ENCODE results near the gene SPOCD1. TPM values are rescaled to one million over a fixed set of nuclear protein-coding genes. Genes with fewer than 3 reads are reported as not detected.

Gene SPOCD1
- total and polyA plus RNA-seq, 9 donors = 0.15 to 1.7 (median 0.49) TPM; not detected in 1

- no peaks in the 10 kb centered on the region for H3K9me3 ChIP-seq
- H3K27ac ChIP-seq = no peak overlapping the region
- WGBS, 3 donors = 92 to 95% (median 95%) methylated on average over 4 of the region's 4 CpGs
- H3K4me1 ChIP-seq (ENCODE audit: insufficient read depth) = no peaks in the 10 kb centered on the region
- DNase-seq = peak in 1 of 5 donors; percentile 6
- intact Hi-C loops (cut with DNase I) = no loop called here
- no peak overlapping the region for H3K4me3 ChIP-seq
- no peaks in the 10 kb centered on the region for H3K36me3 ChIP-seq
- TF ChIP-seq POLR2A (IDR thresholded peaks at IDR 0.05) = no peak
- TF ChIP-seq EP300 (IDR thresholded peaks at IDR 0.05) = no peak
- no peak for TF ChIP-seq CTCF (IDR thresholded peaks at IDR 0.05)
- H3K27me3 ChIP-seq = no peaks in the 10 kb centered on the region
Measured at GRCh38 chr1:31800674-31800967, 15.2 kb downstream of the SPOCD1 start.

- peak in 1 of 5 donors; percentile 8 for DNase-seq
- H3K9me3 ChIP-seq = no peaks in the 10 kb centered on the region
- no peaks in the 10 kb centered on the region for H3K27me3 ChIP-seq
- H3K36me3 ChIP-seq = no peaks in the 10 kb centered on the region
- no peaks in the 10 kb centered on the region for H3K4me1 ChIP-seq (ENCODE audit: insufficient read depth)
- intact Hi-C loops (cut with DNase I) = loop anchor here in 3 of 4 donors (10.0 kb wide), 2 partner anchors 165 to 235 kb away; no protein-coding TSS in a partner anchor
- TF ChIP-seq POLR2A (IDR thresholded peaks at IDR 0.05) = no peak
- no peak for TF ChIP-seq CTCF (IDR thresholded peaks at IDR 0.05)
- no peak for TF ChIP-seq EP300 (IDR thresholded peaks at IDR 0.05)
- H3K4me3 ChIP-seq = no peak overlapping the region
- H3K27ac ChIP-seq = no peak overlapping the region
- WGBS, 3 donors = 79 to 87% (median 86%) methylated on average over 16 of the region's 16 CpGs
Measured at GRCh38 chr1:31799895-31800673, 15.7 kb downstream of the SPOCD1 start.

GRCh38 chr1:31799196-31799894 lies 16.5 kb downstream of the SPOCD1 start:
- Histone ChIP-seq H3K4me3 (no peak overlapping the region), H3K27ac (no peak overlapping the region), H3K27me3 (no peaks in the 10 kb centered on the region), H3K4me1 (ENCODE audit: insufficient read depth) (no peaks in the 10 kb centered on the region), H3K36me3 (no peaks in the 10 kb centered on the region), H3K9me3 (no peaks in the 10 kb centered on the region)
- TF ChIP-seq CTCF (IDR thresholded peaks at IDR 0.05) = no peak
- TF ChIP-seq EP300 (IDR thresholded peaks at IDR 0.05) = no peak
- TF ChIP-seq POLR2A (IDR thresholded peaks at IDR 0.05) = no peak
- no peak for DNase-seq
- intact Hi-C loops (cut with DNase I) = loop anchor here in 3 of 4 donors (10.0 kb wide), 2 partner anchors 165 to 235 kb away; no protein-coding TSS in a partner anchor
- WGBS, 3 donors = 83 to 90% (median 84%) methylated on average over 8 to 9 of the region's 9 CpGs

- DNase-seq = no peak
Measured at GRCh38 chr1:31798433-31799195, 17.2 kb downstream of the SPOCD1 start.

More at GRCh38 chr1:31798433-31799195, 17.2 kb downstream of the SPOCD1 start:
- Histone ChIP-seq H3K27ac (no peak overlapping the region), H3K4me3 (no peak overlapping the region), H3K9me3 (no peaks in the 10 kb centered on the region), H3K4me1 (ENCODE audit: insufficient read depth) (no peaks in the 10 kb centered on the region), H3K27me3 (no peaks in the 10 kb centered on the region), H3K36me3 (no peaks in the 10 kb centered on the region)
- 33 to 43% (median 42%) methylated on average over 17 of the region's 17 CpGs for WGBS, 3 donors
- TF ChIP-seq EP300 (IDR thresholded peaks at IDR 0.05) (no peak), POLR2A (IDR thresholded peaks at IDR 0.05) (no peak), CTCF (IDR thresholded peaks at IDR 0.05) (no peak)
- intact Hi-C loops (cut with DNase I) = loop anchor here in 3 of 4 donors (10.0 kb wide), 2 partner anchors 166 to 234 kb away; no protein-coding TSS in a partner anchor

All from ovary (tissue), 9 donors.